ENCODE results near the gene TAS2R19.

Gene TAS2R19

DNA sequence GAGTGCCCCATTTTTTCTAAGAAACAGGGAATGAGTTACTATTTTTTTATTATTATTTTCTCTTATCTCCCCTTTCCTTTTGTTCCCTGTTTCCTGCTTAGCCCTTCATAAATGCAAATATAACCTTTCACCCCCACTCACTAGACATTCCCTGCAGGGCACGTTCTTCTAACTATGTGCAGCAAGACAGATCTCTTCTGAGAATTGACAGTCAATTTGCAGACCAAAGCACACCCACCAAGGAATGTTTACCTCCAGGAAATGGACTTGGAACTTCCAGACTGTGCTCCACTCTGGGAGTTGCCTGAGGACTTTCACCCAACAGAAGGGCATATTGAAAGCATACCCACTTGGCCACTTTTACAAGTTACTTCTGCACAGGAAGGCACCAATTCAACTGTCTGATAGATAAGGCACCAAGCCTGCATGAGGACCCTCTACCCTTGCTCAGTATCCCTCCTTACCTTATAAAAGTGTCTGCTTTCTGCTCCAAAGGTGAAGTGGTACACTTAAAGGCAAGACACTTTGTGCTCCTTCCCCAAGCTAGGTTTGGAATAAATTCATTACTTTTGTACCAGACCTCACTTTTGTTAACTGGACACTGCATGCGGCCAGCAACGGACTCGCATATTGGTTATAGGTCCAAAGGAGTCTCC lies 6.5 kb downstream of the TAS2R19 start:
- intact Hi-C loops (cut with DNase I; ENCODE audit: low total_unique reads): no loop called here
- no peak for DNase-seq

DNA sequence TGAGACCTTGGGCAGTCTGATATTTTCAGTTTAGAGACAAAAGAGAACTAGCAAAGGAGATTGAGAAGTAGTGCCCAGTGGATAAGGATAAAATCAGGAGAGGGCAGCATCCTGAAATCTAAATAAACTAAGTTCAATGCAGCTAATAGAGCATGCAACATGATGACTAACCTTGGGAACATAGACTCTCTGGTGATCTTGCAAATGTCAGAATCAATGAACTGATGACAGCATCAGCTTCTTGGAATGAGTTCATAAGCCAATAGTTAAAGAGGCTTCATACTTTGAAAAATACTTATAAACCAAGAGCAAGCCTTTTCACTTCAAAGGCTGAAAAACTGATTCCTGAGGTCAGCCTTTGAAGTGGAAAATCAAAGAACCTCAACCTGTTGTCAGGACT lies 8.2 kb downstream of the TAS2R19 start:
- no peak overlapping the region for H3K27ac ChIP-seq
- H3K4me1 ChIP-seq: no peaks in the 10 kb centered on the region
- intact Hi-C loops (cut with DNase I; ENCODE audit: low total_unique reads): no loop called here
- H3K27me3 ChIP-seq: no peaks in the 10 kb centered on the region
- H3K36me3 ChIP-seq: no peaks in the 10 kb centered on the region
- no peak overlapping the region for H3K4me3 ChIP-seq
- no peak for TF ChIP-seq CTCF (IDR thresholded peaks at IDR 0.05)
- no peaks in the 10 kb centered on the region for H3K9me3 ChIP-seq
- DNase-seq: no peak

More for the DNA sequence above, 6.5 kb downstream of the TAS2R19 start:
- no peak overlapping the region for H3K27ac ChIP-seq
- no peaks in the 10 kb centered on the region for H3K27me3 ChIP-seq
- no peaks in the 10 kb centered on the region for H3K9me3 ChIP-seq
- H3K36me3 ChIP-seq: no peaks in the 10 kb centered on the region
- no peak overlapping the region for H3K4me3 ChIP-seq
- no peak for TF ChIP-seq CTCF (IDR thresholded peaks at IDR 0.05)
- H3K4me1 ChIP-seq: no peaks in the 10 kb centered on the region

GRCh38 chr12:11007608-11008007 lies 14.8 kb downstream of the TAS2R19 start:
- no peak overlapping the region for H3K4me3 ChIP-seq
- no peak overlapping the region for H3K27ac ChIP-seq
- H3K4me1 ChIP-seq: no peaks in the 10 kb centered on the region
- no peaks in the 10 kb centered on the region for H3K9me3 ChIP-seq
- no peaks in the 10 kb centered on the region for H3K36me3 ChIP-seq
- no peaks in the 10 kb centered on the region for H3K27me3 ChIP-seq
- intact Hi-C loops (cut with DNase I; ENCODE audit: low total_unique reads): no loop called here
- DNase-seq: no peak
- TF ChIP-seq CTCF (IDR thresholded peaks at IDR 0.05): no peak

DNA sequence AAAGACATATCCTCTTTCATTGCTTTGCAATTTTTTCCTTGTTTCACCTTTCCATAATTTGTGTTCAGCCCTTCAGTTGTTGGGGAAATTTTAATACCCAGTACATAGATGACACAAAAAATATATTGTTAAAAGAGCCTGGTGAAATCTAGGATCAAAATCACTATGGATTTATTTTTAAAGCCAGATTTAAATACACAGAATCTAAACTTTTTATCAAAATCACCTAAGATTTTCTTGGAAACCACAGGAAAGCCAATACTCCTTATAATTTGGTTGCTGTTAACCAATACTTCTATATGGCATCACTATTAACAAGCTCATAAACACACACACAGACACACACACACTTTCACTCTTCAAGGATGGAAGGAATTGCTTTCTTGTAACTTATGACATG lies 24.2 kb downstream of the TAS2R19 start, which contains the start of gene TAS2R20:
Gene TAS2R20, minus strand, starts transcription at position 101 of the 400 bp plus-strand sequence. CDS start 429 bp downstream, outside the sequence.
- no peak for DNase-seq
- Histone ChIP-seq H3K4me1 (no peaks in the 10 kb centered on the region), H3K36me3 (no peaks in the 10 kb centered on the region), H3K4me3 (no peak within 1 kb of the TSS), H3K27ac (no peak within 1 kb of the TSS), H3K27me3 (no peaks in the 10 kb centered on the region), H3K9me3 (no peaks in the 10 kb centered on the region)
- intact Hi-C loops (cut with DNase I; ENCODE audit: low total_unique reads): no loop called here
- no peak for TF ChIP-seq CTCF (IDR thresholded peaks at IDR 0.05)

GRCh38 chr12:10994307-10994706 lies 28.1 kb downstream of the TAS2R19 start:
- DNase-seq: no peak
- no peaks in the 10 kb centered on the region for H3K9me3 ChIP-seq
- H3K27ac ChIP-seq: no peak overlapping the region
- H3K4me1 ChIP-seq: no peaks in the 10 kb centered on the region
- intact Hi-C loops (cut with DNase I; ENCODE audit: low total_unique reads): no loop called here
- no peaks in the 10 kb centered on the region for H3K27me3 ChIP-seq
- no peak overlapping the region for H3K4me3 ChIP-seq
- TF ChIP-seq CTCF (IDR thresholded peaks at IDR 0.05): no peak
- no peaks in the 10 kb centered on the region for H3K36me3 ChIP-seq

DNA sequence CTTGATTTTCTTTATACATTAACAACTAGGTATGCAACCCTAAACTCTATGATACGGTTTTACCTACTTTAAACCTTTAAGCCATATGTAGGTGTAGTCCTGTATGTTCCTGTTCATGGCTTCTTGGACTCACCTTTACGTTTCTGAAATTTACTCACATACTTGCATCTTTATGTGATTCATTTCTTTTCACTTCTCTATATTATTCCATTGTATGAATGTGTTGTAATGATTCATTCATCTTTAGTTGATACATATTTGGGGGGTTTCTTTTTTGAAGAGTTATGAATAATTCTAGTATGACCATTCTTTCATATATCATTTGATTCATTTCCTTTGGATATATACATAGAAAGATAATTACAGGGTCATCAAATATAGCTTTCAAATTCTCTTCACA lies 33.3 kb downstream of the TAS2R19 start:
- no peaks in the 10 kb centered on the region for H3K9me3 ChIP-seq
- no peaks in the 10 kb centered on the region for H3K4me1 ChIP-seq
- no peak for DNase-seq
- H3K4me3 ChIP-seq: no peak overlapping the region
- intact Hi-C loops (cut with DNase I; ENCODE audit: low total_unique reads): no loop called here
- no peaks in the 10 kb centered on the region for H3K36me3 ChIP-seq
- H3K27ac ChIP-seq: no peak overlapping the region
- no peak for TF ChIP-seq CTCF (IDR thresholded peaks at IDR 0.05)
- H3K27me3 ChIP-seq: no peaks in the 10 kb centered on the region
